ENCODE data around the gene NCOA5.

- TF ChIP-seq CTCF (IDR thresholded peaks at IDR 0.05): peak; percentile 67 to 91 (median 83)
- no peak for TF ChIP-seq POLR2A (IDR thresholded peaks at IDR 0.05)
These were observed 43.0 kb upstream of the NCOA5 start for GRCh38 chr20:46132705-46133120.

Measured in body of pancreas (tissue), 4 donors.